GM15510 (cell line): ENCODE results near the gene CPLX4.

Experiments used
- POLR2A ChIP-seq: IDR thresholded peaks from 3 replicates; pipeline ENCODE4 v1.6.1; 2011; ENCODE audit warnings: borderline replicate concordance; ENCODE audit not compliant: insufficient read length; ENCODE audit errors: extremely low read depth

Gene CPLX4

DNA sequence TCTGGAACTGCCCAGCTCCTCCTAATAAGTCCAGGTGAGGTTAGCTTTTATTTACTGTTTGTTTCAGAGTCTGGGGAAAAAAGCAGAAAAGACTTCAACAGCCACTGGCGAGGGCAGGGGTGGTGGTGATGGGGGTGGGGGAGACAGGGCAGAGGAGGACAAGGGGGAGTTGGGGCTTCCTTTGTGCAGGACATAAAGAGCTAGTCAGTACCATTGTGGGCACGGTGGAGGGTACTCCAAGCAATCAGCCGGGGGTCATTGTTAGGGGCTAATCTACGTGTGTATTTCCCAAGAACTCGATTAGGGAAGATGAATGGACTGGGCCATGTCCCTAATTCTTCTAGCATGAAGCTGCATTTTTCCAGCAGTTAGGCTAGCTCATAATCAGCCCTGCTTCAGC lies 42.4 kb downstream of the CPLX4 start:
- TF ChIP-seq POLR2A = no peak

DNA sequence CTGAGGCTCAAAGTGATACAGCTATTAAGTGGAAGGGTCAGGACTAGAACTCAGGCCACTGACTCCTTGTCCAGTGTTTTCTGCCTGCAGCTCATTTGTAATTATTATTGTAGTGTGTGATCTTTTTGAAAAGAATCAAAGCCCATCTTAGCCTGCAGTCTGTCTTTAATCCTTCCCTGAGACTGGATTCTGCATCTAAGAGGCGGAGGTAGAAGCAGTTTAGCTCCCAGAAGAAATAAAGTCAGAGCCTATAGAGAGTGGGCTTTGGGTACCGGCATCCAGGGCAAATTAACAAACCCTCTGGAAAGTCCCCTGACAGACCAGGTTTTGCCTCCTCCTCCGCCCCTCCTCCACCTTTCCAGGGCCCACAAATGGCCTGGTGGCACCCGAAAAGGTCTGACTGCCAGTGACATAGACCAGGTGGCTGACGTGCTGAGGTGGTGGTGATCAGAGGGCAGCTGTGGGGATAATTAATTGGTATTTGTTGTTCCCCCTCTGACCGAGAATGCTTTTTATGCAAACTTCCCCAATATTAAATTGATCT lies 43.0 kb downstream of the CPLX4 start:
- no peak for TF ChIP-seq POLR2A

DNA sequence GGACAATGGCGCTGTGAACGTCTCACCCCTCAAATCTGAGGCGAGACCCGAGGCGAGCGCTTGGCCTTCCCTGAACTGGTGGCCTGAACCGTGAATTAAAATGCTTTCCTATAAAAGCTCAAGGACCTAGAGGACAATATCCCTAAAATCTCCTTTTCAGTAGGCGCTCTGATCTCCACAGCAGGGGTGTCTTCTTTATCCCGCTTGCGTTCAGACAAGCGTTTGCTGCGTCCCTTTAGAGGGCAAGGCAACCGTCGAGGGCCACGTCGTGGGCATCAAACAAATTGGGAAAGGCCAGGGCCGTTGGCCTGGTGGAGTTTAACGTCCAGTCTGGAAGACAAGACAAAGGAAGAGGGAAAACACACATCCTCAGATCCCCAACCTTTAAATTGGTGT lies 43.9 kb downstream of the CPLX4 start:
- no peak for TF ChIP-seq POLR2A

DNA sequence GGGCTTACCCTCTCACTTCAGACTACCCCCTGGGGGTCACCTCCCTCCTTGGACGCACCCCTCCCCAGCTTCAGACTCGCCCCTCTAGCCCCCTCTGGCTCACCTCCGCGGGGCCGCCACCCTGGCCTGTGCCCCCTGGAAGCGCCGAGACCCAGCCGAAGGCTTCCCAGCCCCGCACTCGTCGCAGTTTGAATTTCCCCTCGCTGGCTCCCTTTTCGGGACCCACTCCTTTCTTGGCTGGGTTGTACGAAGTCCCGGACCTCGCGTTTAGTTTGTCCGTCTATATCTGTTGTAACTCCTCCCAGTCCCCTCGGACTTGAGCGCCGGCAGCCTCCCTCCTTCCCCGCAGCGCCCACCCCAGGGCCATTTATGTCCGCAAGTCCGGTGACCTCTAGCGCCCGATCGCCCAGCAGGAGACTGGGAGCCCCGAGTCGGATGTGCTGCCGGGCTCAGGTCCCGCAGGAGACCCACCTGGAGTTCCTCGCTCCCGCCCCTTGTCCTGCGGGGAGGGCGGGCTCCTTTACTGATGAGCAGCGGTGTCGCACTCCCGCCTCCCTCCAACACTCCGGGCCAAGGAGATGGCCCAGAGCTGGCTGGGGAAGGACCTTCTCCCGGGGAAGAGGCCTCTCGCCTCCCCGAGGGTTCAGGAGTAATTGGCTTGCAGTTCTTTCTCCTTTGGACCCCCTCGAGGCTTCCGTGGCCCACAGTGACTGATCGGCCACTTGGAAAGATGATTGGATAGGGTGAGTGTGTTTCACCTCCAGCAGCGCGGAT lies 44.5 kb downstream of the CPLX4 start:
- no peak for TF ChIP-seq POLR2A

DNA sequence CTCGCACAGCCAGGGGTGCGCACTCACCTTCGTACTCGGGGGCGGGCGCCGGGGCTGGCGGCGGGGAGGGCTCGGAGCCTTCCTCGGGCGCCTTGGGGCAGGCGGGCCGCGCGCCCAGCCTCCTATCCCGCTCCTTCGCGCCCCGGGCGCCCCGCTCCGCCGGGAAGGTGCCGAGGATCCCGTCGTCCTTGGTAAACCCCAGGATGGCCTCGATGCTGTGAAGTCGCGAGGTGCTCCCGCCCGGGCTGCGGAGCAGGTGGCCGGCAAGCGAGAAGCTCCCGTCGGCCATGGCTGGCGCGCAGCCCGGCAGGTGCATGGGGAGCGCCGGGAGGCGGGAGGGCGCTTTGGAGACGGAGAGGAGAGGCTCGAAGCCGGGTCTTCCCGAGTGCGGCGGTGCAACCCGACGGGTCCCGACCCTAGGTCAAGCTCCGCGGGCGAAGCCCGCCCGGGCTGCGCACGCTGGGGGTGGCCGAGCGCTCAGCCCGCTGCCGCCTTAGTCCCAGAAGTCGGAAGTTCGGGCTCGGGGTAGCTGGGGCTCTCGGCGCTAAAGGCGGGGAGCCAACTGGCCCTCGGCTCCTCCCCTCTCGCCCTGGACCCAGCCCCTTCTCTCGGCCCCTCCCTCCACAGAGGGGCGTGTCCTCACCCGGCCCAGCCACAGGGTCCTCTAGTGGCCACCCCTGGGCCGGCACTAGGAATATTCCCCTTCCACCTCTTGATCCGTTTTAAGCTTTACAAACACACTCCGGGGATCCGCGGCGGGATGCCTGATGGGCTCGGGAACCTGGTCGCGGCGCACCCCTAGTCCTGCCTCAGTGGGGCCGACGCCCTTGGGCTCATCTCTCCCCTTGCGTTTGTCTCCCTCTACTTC lies 45.3 kb downstream of the CPLX4 start, which contains the start of gene RAX:
TSS of gene RAX (minus strand) at position 564 of the 868 bp plus-strand sequence. CDS start at position 316, 248 bp downstream.
- TF ChIP-seq POLR2A = no peak

DNA sequence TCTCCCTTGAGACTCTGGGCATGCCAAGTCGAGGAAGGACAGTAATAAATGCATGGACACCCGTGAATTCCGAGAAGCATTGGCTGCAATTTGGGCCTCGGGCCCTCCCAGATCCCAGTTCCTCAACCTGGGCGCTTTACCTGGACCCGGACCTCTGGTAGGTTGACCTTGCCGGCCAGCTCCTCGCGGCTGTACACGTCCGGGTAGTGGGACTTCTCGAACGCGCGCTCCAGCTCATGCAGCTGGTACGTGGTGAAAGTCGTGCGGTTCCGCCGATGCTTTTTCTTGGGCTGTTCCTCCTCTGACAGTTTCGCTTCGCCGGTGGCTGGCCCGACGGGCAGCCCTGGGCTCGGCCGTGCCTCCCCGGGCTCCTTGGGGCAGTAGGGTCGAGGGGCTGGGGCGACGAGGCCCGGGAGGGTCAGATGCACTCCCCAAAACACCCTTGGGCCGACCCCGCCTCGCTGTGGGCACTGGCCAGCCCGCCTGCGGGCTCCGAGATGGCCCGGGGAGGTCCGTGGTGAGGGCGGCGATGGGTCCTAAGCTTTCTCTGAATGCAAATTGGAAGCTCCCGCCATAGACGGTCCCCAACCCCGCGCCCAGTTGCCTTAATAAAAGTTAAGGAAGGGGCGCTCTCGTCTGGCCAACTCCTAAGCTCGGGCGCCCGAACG lies 46.1 kb downstream of the CPLX4 start:
- TF ChIP-seq POLR2A = no peak

DNA sequence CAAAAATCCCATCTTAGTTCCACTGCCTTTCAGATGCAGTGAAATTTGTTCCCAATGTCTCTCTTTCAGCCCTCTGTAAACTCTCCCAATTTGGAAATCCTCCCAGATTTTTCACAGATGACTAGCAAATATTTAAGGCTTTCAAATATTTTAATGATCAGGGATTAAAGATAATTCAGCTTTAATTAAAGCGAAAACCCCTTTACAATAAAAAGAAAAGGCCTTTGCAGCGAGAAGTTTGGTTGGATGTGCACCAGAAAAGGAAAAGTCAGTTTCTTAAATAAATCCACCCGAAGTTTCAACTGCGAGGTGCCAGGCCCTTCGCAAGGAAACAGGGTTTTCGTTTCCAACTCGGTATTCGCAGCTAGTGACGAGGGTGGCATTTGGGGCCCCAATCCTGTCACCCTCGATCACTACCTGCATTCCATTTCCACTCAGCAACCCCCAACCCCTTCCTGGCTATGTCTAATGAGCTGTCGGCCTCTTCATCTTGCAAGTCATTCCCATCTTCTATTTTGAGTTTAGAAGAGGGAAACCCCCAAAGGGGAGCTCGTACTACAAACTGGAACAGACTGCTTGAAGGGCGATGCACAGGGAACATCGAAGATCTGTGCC lies 46.7 kb downstream of the CPLX4 start:
- TF ChIP-seq POLR2A = no peak

DNA sequence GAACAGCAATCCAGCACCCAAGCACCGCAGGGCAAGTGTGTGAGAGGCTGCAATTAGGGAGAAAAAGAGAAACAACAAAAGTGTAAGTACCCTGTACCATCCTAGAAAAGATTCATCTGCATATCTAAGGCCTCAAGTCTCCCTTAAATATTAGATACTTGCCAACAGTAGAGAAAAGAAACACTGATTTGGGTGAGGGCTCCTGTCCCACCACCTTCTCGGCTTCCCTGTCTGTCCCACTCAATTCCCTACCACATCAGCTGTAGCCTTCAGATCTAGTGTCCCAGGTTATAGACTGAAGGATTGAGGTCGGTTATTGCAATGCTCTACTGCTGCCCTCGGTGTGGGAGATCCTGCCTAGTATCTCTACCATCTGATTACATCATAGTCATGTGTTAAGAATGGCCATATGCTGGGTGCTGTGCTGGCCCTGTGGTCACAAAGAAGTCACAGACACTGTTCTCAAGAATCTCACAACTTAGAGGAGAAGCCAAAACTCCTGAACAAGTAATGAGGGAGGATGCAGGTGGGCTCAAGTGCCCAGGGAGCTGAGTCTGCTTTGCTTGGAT lies 47.7 kb downstream of the CPLX4 start:
- TF ChIP-seq POLR2A = no peak

DNA sequence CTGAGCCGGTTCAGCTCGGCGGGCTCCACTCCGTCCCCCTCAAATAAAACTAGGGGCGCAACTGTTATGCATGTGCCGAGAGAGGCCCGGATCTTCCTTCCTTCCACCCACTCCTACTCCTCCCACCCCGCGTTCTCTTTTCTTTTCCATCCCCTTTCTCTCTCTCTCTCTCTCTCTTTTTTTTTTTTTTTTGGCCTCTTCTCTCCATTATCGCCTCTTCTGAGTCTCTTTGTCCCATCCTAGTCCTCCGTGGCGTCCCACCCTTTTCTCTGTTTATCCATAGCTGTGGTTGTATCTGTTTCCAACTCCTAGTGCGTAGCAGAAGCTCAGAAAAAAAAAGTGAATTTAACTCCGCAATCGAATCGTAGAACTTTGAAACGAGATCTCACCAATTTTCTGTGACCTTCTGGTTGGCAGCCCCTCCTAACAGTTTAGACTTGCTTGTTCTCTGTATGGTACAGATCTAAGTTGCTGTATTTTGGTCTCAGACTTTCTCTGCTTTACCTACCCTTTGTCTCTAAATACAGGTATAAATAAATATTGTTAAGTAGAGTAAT lies 48.8 kb downstream of the CPLX4 start:
- no peak for TF ChIP-seq POLR2A

DNA sequence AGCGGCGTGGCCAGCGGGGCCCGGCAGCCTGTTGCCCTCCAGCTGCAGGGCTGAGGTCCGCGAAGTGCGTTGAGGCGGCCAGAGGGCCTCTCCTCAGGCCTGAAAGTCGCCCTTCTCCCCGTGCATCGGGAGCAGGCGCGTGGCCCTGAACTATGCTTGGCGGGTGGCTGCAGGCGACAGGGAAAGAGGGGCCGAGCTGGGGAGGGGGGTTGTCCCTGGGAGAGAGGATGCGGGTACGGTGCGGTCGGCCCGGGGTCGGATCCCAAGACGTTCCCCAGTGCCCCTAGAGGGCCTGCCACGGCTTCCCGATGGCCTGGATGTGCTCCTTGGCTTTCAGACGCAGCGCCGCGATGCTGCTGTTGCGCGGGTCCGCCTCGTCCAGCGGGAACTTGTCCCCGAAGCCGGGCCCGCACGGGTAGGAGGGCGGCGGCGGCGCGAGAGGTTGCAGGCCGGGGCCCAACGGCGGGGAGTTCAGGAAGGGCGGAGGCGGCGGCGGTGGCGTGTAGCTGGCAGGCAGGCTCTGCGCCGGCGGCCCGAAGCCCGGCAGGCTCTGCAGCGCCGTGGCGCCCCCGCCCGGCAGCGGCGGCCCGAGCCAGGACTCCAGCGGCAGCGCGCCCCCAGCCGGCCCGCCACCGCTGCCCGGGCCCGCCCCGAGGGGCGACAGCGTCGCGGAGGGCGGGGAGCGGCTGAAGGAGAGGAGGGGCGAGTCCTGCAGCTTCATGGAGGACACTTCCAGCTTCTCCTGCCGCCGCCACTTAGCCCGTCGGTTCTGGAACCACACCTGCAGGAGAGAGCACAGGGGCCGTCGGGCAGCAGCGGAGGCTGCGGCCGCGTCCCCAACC lies 49.5 kb downstream of the CPLX4 start:
- TF ChIP-seq POLR2A = no peak

DNA sequence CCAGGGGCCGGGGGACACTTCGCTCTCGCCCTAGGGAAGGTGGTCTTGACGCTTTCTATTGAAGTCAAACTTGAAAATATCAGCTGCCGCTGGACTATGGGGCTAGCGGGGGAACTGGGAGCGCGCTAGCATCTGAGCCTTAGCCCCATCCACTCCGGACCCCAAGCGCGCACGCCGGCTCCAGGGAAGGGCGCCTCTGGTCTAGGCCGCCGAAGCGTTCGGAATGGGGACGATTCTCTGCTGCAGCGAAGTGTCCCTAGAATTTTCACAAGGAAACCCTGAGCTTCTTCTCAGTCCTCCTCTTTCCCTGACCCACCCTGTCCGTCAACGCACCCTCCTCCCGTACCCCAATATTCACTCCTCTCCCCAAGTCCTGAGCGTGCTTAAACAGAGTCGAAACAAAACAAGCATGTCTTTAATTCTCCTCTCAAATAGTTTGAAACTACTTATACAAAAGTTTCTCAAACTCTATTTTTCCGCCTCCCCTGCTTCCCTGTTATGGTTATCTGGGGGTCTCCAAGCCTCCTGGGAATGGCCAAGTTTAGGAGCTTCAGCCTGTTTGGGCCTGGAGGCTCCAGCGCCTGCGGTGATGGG lies 50.2 kb downstream of the CPLX4 start:
- no peak for TF ChIP-seq POLR2A

DNA sequence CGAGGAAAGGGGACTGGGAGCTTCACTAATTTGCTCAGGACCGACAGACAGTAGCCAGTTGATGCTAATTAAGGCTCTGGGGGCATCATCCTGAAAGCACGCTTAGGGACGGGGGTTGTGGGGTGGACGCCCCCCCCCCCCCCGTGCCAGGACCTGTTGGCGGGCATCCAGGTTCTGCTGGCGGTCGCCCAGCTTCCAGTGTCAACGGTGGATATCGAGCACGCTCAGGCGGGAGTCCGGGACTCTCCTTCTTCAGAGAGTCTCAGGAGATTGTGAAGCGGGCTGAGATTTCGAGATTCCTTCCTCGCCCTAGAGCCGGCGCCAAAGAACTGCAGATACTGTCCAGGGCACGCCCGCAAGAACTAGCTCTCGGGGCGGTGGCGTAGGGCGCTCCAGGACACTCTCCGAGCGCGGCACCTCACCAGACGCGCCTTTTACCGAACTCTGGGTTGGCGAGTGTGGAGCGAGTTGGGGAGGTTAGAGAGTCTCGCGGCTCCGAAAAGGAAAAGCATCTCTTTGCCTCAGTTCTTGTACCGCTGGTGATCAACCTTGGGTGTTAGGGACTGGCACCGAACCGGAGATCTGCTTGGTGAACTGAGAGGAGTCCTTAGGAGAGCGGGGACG lies 50.8 kb downstream of the CPLX4 start:
- TF ChIP-seq POLR2A = no peak
